Frontal cortex (tissue), 4 donors: ENCODE measurements around the gene SERPINA3. TPM values are rescaled to one million over a fixed set of nuclear protein-coding genes. Genes with fewer than 3 reads are reported as not detected.
A peak's percentile ranks its signal among the peaks of the same experiment; 100 is the strongest.

Source experiments
- DNase-seq, 2 donors: peaks; one replicate each; pipeline ENCODE4 v3.0.0; 2012; ENCODE audit warnings: low spot score in 2 of 2
- FAIRE-seq: peaks from 2 replicates; lab custom pipeline; 2012; peaks lifted over from hg19 to GRCh38; lab: Jason Lieb, UNC
- total RNA-seq: library from RNA; depleted of rRNA; stranded (reverse); fragments of >200 nt; gene quantifications from one replicate; pipeline ENCODE4 v1.2.3, GENCODE V29; 2014
- donor health status: control.
- donor health status: control.
- donor health status: control.

SERPINA3 gene
- total RNA-seq, 1 donor from 2014 or later, result not detected

- DNase-seq (no peak), FAIRE-seq (no peak)
Observed at GRCh38 chr14:94649543-94650443, 37.6 kb downstream of the SERPINA3 start.

GRCh38 chr14:94650444-94650775 is 38.2 kb downstream of the SERPINA3 start:
- DNase-seq (no peak), FAIRE-seq (no peak)

DNA sequence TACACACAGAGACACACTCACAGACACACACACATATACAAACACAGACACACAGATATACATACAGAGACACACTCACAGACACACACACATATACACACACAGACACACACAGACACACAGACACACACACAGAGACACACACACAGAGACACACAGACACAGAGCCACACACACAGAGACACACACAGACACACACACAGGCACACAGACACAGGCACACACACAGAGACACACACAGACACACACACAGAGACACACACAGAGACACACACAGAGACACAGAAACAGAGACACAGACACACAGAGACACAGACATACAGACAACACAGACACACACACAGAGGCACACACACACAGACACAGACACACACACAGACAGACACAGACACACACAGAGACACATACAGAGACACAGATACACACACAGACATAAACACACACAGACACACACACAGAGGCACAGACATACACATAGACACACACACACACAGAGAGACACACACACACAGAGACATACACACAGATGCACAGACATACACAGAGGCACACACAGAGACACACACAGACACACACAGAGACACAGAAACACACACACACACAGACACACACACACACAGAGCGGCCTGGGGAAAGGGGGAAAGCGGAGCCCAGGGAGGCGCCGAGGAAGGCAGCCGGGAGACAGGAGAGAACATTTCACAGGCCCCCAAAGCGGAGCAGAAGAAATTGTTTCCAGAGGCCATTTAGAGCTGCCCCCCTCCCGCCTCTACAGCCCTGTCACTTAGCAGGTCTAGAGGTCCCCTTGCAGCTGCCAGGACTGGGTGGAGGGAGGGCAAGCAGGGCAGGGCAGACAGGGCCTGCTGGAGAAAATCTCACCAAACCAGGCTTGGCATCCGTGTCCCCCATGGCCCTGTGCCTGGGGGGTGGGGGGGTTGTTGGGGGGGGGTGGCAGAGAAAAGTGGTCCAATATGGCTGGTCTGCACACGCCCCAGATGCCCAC is 38.9 kb downstream of the SERPINA3 start:
- FAIRE-seq (no peak), DNase-seq (no peak)

DNA sequence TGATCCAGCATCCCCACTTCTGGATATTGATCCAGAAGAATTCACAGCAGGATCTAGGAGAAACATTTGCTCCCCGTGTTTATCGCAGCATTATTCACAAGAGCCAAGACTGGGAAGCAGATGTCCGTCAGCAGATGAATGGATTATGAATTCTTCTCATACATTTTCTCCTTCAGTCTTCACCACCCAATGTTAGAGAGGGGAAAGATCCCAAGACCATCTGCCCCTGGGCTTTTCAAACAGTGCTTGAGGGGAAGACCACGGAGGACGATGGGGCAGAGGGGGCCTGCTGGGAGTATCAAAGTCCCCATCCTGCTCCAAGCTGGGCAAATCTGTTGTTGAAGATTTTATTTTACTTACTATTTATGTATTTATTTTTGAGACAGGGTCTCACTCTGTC is 41.1 kb downstream of the SERPINA3 start:
- FAIRE-seq (no peak), DNase-seq (no peak)

DNA sequence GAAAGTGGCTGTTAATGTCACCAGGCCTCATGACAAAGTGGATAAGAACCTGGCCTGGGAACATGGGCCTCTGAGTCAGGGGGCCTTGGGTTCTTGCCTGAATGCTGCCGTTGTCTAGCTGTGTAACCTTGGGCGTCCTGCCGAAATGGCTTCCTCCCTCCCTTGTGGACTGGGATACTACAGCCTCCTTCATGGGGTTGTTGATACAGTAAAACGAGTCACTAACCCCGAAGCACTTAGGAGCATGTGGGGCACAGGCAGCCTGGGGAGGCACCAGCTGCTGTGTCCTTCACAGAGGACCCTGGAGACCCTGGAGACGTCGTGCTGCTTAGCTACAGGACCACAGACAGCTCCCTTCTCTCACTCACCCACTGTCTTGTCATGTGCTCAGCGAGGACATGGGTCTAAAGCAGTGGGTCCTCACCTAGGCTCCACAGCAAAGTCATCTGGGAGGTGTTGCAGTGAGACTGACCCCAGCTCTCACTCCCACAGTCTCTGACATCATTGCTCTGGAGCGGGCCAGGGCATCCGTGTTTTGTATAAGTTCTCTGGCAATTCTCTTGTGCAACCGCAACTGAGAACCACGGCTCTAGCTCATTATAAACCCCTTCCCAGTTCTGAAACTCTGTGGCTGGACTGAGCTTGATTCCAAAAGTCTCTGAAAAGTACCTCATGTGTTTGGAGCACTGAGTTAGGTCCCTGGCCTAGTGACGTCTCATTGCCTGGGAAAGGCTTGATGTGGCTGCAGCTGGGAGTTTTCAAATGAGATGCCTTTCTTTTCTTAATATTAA is 42.1 kb downstream of the SERPINA3 start:
- DNase-seq (no peak), FAIRE-seq (no peak)

- no peak for FAIRE-seq
- no peak for DNase-seq
Observed at GRCh38 chr14:94655169-94655710, 43.0 kb downstream of the SERPINA3 start.

DNA sequence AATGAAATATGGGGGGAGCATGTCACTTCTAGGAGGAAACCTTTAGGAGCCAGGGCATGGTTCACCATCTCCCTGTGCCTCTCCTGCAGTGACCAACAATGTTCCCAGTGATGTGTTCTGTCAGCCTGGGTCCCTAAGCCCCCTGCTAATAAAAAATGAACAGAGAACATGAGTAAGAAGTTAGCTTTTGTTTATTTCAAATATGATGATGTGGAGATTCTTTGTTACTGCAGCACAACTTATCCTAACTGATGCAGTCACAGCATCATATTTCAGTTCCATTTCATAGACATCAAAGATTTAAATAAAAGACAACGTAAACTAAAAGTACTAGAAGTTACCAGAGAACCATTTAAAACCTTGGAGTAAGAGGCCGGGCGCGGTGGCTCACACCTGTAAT is 43.9 kb downstream of the SERPINA3 start:
- DNase-seq (no peak), FAIRE-seq (no peak)

DNA sequence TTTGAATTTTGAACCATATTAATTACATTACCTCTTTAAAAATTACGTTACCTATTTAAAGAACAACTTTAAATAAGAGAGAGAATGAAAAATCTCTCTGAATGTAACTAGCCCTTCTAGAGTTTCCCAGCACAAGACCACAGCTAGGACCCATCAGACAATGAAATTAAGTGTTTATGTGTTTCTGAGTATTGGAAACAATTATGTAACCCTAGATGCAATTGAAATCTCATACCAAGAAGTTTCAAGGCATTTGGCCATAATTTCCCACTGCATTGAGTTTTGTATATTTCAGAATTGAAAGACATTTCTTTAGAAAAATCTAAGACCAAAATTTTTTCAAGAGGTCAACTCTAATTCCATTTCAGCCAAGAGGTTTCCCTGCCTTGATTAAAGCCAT is 47.1 kb downstream of the SERPINA3 start:
- FAIRE-seq, result no peak

GRCh38 chr14:94659901-94660300 is 47.7 kb downstream of the SERPINA3 start:
- no peak for DNase-seq
- no peak for FAIRE-seq

More for the DNA sequence above, 47.1 kb downstream of the SERPINA3 start:
- no peak for DNase-seq

- FAIRE-seq, result no peak
- no peak for DNase-seq
Observed at GRCh38 chr14:94660306-94660946, 48.2 kb downstream of the SERPINA3 start.

- FAIRE-seq (no peak), DNase-seq (no peak)
Observed at GRCh38 chr14:94663538-94663937, 51.3 kb downstream of the SERPINA3 start.

GRCh38 chr14:94663965-94664704 is 51.9 kb downstream of the SERPINA3 start:
- DNase-seq, result no peak
- FAIRE-seq, result no peak

- DNase-seq (no peak), FAIRE-seq (no peak)
Observed at GRCh38 chr14:94665121-94665520, 52.9 kb downstream of the SERPINA3 start.

GRCh38 chr14:94665544-94665943 is 53.4 kb downstream of the SERPINA3 start:
- FAIRE-seq, result peak; percentile 99

GRCh38 chr14:94670692-94671285 is 58.6 kb downstream of the SERPINA3 start:
- no peak for DNase-seq
- FAIRE-seq, result no peak

More at GRCh38 chr14:94665544-94665943, 53.4 kb downstream of the SERPINA3 start:
- DNase-seq, result no peak

DNA sequence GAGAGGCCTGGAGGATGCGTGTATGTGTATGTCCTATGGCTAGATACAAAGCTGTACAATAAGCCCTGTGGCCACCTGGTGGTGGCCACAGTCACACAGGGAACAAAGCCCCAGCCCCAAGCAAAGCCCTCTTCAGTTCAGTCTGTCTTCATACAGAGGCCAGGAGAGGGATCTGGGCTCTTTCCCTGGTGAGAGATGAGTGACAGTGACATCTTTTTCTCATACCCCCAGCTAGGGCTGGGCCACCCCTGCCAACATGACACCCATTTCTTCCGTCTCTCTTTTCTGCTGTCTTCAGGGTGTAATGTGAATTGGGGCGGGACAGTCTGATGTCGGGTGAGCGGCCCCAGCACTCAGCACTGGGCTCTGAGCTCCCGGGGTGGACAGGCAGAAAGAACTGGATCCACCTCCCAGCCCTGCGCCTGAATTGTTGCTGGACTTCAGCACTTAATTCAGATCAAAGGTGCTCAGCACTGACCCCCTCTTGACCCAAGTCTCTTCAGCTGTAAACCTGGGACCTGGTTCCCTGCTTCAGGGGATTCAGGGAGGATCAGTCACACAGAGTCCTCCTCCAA is 59.8 kb downstream of the SERPINA3 start:
- no peak for FAIRE-seq
- DNase-seq, result no peak

- DNase-seq (no peak), FAIRE-seq (no peak)
Observed at GRCh38 chr14:94673071-94673470, 60.9 kb downstream of the SERPINA3 start.
